Measurements from ENCODE around the gene WIPI1. TPM values are rescaled to one million over a fixed set of nuclear protein-coding genes. Genes with fewer than 3 reads are reported as not detected.
A peak's percentile ranks its signal among the peaks of the same experiment; 100 is the strongest.

The WIPI1 gene
- total and polyA plus RNA-seq, 9 of the 15 experiments (the other 6 are each of a cell fraction or from before 2014, with no cell fraction given) = 3.7 to 23.5 (median 11.8) TPM

GRCh38 chr17:68457168-68457538 is at the start of gene WIPI1 (continued):
- TF ChIP-seq ZNF592 (IDR thresholded peaks at IDR 0.05) = no peak
- TF ChIP-seq IFI16 (CRISPR knock-in tag; IDR thresholded peaks at IDR 0.05) = no peak
- TF ChIP-seq ZNF398 (CRISPR knock-in tag; IDR thresholded peaks at IDR 0.05) = no peak
- TF ChIP-seq PCBP1 (IDR thresholded peaks at IDR 0.05; ENCODE audit: low read depth, low read length, poor library complexity, severe bottlenecking) = no peak
- no peak for TF ChIP-seq TOE1 (IDR thresholded peaks at IDR 0.05; ENCODE audit: borderline replicate concordance)
- no peak for TF ChIP-seq TOE1 (CRISPR knock-in tag; IDR thresholded peaks at IDR 0.05; ENCODE audit: borderline replicate concordance, low read depth)
- TF ChIP-seq, protein P1, sequence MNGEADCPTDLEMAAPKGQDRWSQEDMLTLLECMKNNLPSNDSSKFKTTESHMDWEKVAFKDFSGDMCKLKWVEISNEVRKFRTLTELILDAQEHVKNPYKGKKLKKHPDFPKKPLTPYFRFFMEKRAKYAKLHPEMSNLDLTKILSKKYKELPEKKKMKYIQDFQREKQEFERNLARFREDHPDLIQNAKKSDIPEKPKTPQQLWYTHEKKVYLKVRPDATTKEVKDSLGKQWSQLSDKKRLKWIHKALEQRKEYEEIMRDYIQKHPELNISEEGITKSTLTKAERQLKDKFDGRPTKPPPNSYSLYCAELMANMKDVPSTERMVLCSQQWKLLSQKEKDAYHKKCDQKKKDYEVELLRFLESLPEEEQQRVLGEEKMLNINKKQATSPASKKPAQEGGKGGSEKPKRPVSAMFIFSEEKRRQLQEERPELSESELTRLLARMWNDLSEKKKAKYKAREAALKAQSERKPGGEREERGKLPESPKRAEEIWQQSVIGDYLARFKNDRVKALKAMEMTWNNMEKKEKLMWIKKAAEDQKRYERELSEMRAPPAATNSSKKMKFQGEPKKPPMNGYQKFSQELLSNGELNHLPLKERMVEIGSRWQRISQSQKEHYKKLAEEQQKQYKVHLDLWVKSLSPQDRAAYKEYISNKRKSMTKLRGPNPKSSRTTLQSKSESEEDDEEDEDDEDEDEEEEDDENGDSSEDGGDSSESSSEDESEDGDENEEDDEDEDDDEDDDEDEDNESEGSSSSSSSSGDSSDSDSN (IDR thresholded peaks at IDR 0.05; ENCODE audit: borderline replicate concordance in 1 of 2, low read depth in 2 of 2, low read length in 2 of 2) = peak; percentile 24 to 27; a peak in 1 of 4 replicates
- no peak for TF ChIP-seq ZFP36 (IDR thresholded peaks at IDR 0.05; ENCODE audit: low read depth, low read length, partially characterized antibody)
- TF ChIP-seq HNRNPUL1 (IDR thresholded peaks at IDR 0.05; ENCODE audit: low read length) = no peak
- 0 out of 4 replicates have a peak, but pooled peaks of 1 of the 2 experiments have one; percentile 39 for TF ChIP-seq NONO (IDR thresholded peaks at IDR 0.05; ENCODE audit: low read depth in 2 of 2, low read length in 1 of 2)
- TF ChIP-seq ZKSCAN1 (IDR thresholded peaks at IDR 0.05; ENCODE audit: low read depth, low read length) = no peak
- TF ChIP-seq EWSR1 (IDR thresholded peaks at IDR 0.05; ENCODE audit: borderline replicate concordance, low read depth, partially characterized antibody) = no peak
- TF ChIP-seq MYNN (IDR thresholded peaks at IDR 0.05) = no peak
- TF ChIP-seq MYNN (CRISPR knock-in tag; IDR thresholded peaks at IDR 0.05) = no peak
- TF ChIP-seq, protein P2, sequence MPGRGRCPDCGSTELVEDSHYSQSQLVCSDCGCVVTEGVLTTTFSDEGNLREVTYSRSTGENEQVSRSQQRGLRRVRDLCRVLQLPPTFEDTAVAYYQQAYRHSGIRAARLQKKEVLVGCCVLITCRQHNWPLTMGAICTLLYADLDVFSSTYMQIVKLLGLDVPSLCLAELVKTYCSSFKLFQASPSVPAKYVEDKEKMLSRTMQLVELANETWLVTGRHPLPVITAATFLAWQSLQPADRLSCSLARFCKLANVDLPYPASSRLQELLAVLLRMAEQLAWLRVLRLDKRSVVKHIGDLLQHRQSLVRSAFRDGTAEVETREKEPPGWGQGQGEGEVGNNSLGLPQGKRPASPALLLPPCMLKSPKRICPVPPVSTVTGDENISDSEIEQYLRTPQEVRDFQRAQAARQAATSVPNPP (IDR thresholded peaks at IDR 0.05; ENCODE audit: borderline replicate concordance, insufficient read depth, insufficient read length) = no peak
- no peak for TF ChIP-seq CBFA2T3 (IDR thresholded peaks at IDR 0.05)
- no peak for TF ChIP-seq ADNP (tag; IDR thresholded peaks at IDR 0.05)
- TF ChIP-seq SIN3A (IDR thresholded peaks at IDR 0.05; ENCODE audit: borderline replicate concordance in 2 of 2, control insufficient read depth in 1 of 2, low read depth in 2 of 2, low read length in 2 of 2) = no peak
- TF ChIP-seq PHF21A (IDR thresholded peaks at IDR 0.05; ENCODE audit: borderline replicate concordance, low read depth) = no peak

All from K562 (cell line).